GM23338 (cell line): ENCODE measurements around the gene NLGN3. TPM values are rescaled to one million over a fixed set of nuclear protein-coding genes. Genes with fewer than 3 reads are reported as not detected.

Source experiments
- ATAC-seq: fragments of 200-7000 bp; cut with Tn5 transposase; 3 replicates; pipeline ENCODE4 v1.9.1; 2020
- DNase-seq: peaks from one replicate; pipeline ENCODE4 v3.0.0-alpha.2; 2015; ENCODE audit warnings: low spot score
- H2AFZ ChIP-seq: fragments of 200-600 bp; sonication (generic); 2 replicates; pipeline ENCODE4 v1.8.0; 2016; ENCODE audit warnings: antibody characterized with exemption, mild to moderate bottlenecking, moderate library complexity
- H3F3A ChIP-seq: fragments of 200-600 bp; sonication (generic); replicated peaks from 2 replicates; pipeline ENCODE4 v1.8.0; 2017; ENCODE audit warnings: antibody characterized with exemption, mixed run types, low read depth
- H3K27ac ChIP-seq: fragments of 200-600 bp; sonication (generic); 2 replicates; pipeline ENCODE4 v1.6.1; 2016; ENCODE audit warnings: low read depth
- H3K27me3 ChIP-seq: fragments of 200-600 bp; sonication (generic); 2 replicates; pipeline ENCODE4 v1.8.0; 2016; ENCODE audit warnings: mild to moderate bottlenecking, mixed run types, moderate library complexity; ENCODE audit not compliant: insufficient read depth
- H3K36me3 ChIP-seq: fragments of 200-600 bp; sonication (generic); 2 replicates; pipeline ENCODE4 v1.8.0; 2016; ENCODE audit warnings: mild to moderate bottlenecking; ENCODE audit not compliant: insufficient read depth
- H3K4me1 ChIP-seq: fragments of 200-600 bp; sonication (generic); 2 replicates; pipeline ENCODE4 v1.8.0; 2016; ENCODE audit warnings: mild to moderate bottlenecking, moderate library complexity; ENCODE audit not compliant: insufficient read depth
- H3K4me2 ChIP-seq: fragments of 200-600 bp; sonication (generic); 2 replicates; pipeline ENCODE4 v1.7.1; 2017; ENCODE audit warnings: mixed run types
- H3K4me3 ChIP-seq: fragments of 200-600 bp; sonication (generic); 2 replicates; pipeline ENCODE4 v1.6.1; 2016; ENCODE audit warnings: mixed run types
- H3K79me2 ChIP-seq: fragments of 200-600 bp; sonication (generic); replicated peaks from 2 replicates; pipeline ENCODE4 v1.8.0; 2017; ENCODE audit warnings: mild to moderate bottlenecking; ENCODE audit not compliant: insufficient read depth
- H3K9me2 ChIP-seq: fragments of 200-600 bp; sonication (generic); 2 replicates; pipeline ENCODE4 v1.8.0; 2017; ENCODE audit not compliant: insufficient read depth
- H4K20me1 ChIP-seq: fragments of 200-600 bp; sonication (generic); replicated peaks from 2 replicates; pipeline ENCODE4 v1.8.0; 2017; ENCODE audit warnings: mild to moderate bottlenecking; ENCODE audit not compliant: insufficient read depth
- H3K27ac Mint-ChIP-seq: 2 replicates; pipeline ENCODE4 v1.8.0; 2020; ENCODE audit warnings: inconsistent platforms, mild to moderate bottlenecking, moderate library complexity, mixed read lengths
- H3K27me3 Mint-ChIP-seq: 3 replicates; pipeline ENCODE4 v1.8.0; 2022; ENCODE audit warnings: low read depth, mild to moderate bottlenecking, moderate library complexity, mixed read lengths, inconsistent platforms; ENCODE audit not compliant: insufficient read depth, poor library complexity
- H3K36me3 Mint-ChIP-seq: 3 replicates; pipeline ENCODE4 v1.8.0; 2021; ENCODE audit warnings: low read depth, mild to moderate bottlenecking, inconsistent platforms, moderate library complexity, mixed read lengths
- H3K4me1 Mint-ChIP-seq: 3 replicates; pipeline ENCODE4 v1.8.0; 2020; ENCODE audit warnings: mild to moderate bottlenecking, inconsistent platforms, mixed read lengths
- H3K4me3 Mint-ChIP-seq: 3 replicates; pipeline ENCODE4 v1.8.0; 2021; ENCODE audit warnings: moderate library complexity, mild to moderate bottlenecking, inconsistent platforms, mixed read lengths
- H3K9me3 Mint-ChIP-seq: 3 replicates; pipeline ENCODE4 v1.8.0; 2020; ENCODE audit warnings: moderate library complexity, mild to moderate bottlenecking, inconsistent platforms, mixed read lengths
- STAT1 ChIP-seq: IDR thresholded peaks from one replicate; pipeline ENCODE4 v1.6.1; 2016; ENCODE audit warnings: antibody characterized with exemption; ENCODE audit not compliant: unreplicated experiment
- ZNF114 ChIP-seq: fragments of 250-450 bp; sonication (Bioruptor Pico); IDR thresholded peaks from 2 replicates; pipeline ENCODE4 v1.5.0; 2020; ENCODE audit warnings: mild to moderate bottlenecking, moderate library complexity
- polyA plus RNA-seq: library from polyadenylated mRNA; unstranded; fragments of >200 nt; fragmentation: Nextera tagmentation; extraction: Ambion mirVana; gene quantifications from 2 replicates; pipeline ENCODE4 v1.2.1, GENCODE V29; 2016
- total RNA-seq: library from RNA; depleted of rRNA; stranded (reverse); fragments of >200 nt; shearing (Covaris generic); gene quantifications from 2 replicates; pipeline ENCODE4 v1.2.3, GENCODE V29; 2014
- TF ChIP-seq, protein P1 (sequence below): IDR thresholded peaks from one replicate; pipeline ENCODE4 v1.6.1; 2018; ENCODE audit warnings: antibody characterized with exemption; ENCODE audit not compliant: unreplicated experiment
- TF ChIP-seq, protein P2 (sequence below), 2 experiments: fragments of 200-600 bp in 1 of 2; sonication (generic) in 1 of 2; conservative IDR thresholded peaks; 2 replicates each; pipeline versions ENCODE4 v1.5.1 to v1.6.1; 2016 to 2017; ENCODE audit warnings: antibody characterized with exemption in 2 of 2, low read depth in 2 of 2, mild to moderate bottlenecking in 2 of 2, moderate library complexity in 1 of 2
- TF ChIP-seq, protein P3 (sequence below): fragments of 250-450 bp; sonication (Bioruptor Pico); IDR thresholded peaks from 2 replicates; pipeline ENCODE4 v1.5.0; 2020; ENCODE audit warnings: mild to moderate bottlenecking, moderate library complexity
- TF ChIP-seq, protein P4 (sequence below): IDR thresholded peaks from 2 replicates; pipeline ENCODE4 v1.6.1; 2016; ENCODE audit warnings: antibody characterized with exemption

The NLGN3 gene
- total and polyA plus RNA-seq, 2 experiments from 2014 or later: 4.5 to 17.2 TPM

DNA sequence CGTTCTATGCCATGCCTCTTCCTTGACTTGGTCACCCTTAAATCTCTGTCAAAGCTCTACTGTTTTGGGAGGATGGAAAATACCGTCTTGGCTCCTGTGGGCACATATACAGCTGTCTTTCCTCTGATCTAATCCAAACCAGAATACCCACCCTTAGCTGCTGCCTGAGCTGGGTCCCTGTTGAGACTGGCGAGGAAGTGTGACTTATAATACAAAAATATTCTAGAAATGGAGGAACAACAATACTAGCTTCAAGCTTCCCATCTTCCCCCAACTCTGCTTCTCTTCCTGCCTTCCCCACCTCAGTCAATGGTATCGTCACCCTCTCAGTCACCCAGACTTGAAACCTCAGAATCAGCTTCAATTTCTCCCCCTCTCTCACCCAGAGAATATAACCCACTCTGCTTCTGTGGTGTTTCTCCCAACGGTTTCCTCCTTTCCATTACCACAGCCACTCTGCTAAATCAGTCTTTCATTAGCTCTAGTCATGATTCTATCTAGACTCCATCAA is 32.7 kb upstream of the NLGN3 start:
- Mint-ChIP-seq H3K4me3 (no peak overlapping the region), H3K27ac (no peak overlapping the region), H3K9me3 (no peaks in the 10 kb centered on the region), H3K36me3 (no peaks in the 10 kb centered on the region), H3K27me3 (no peaks in the 10 kb centered on the region), H3K4me1 (peaks cover 16% of the 10 kb centered on the region; the same call in 2 of the 3 replicates)
- no peaks in the 10 kb centered on the region for H3K36me3 ChIP-seq
- TF ChIP-seq, protein P1, sequence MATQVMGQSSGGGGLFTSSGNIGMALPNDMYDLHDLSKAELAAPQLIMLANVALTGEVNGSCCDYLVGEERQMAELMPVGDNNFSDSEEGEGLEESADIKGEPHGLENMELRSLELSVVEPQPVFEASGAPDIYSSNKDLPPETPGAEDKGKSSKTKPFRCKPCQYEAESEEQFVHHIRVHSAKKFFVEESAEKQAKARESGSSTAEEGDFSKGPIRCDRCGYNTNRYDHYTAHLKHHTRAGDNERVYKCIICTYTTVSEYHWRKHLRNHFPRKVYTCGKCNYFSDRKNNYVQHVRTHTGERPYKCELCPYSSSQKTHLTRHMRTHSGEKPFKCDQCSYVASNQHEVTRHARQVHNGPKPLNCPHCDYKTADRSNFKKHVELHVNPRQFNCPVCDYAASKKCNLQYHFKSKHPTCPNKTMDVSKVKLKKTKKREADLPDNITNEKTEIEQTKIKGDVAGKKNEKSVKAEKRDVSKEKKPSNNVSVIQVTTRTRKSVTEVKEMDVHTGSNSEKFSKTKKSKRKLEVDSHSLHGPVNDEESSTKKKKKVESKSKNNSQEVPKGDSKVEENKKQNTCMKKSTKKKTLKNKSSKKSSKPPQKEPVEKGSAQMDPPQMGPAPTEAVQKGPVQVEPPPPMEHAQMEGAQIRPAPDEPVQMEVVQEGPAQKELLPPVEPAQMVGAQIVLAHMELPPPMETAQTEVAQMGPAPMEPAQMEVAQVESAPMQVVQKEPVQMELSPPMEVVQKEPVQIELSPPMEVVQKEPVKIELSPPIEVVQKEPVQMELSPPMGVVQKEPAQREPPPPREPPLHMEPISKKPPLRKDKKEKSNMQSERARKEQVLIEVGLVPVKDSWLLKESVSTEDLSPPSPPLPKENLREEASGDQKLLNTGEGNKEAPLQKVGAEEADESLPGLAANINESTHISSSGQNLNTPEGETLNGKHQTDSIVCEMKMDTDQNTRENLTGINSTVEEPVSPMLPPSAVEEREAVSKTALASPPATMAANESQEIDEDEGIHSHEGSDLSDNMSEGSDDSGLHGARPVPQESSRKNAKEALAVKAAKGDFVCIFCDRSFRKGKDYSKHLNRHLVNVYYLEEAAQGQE: no peak
- no peak for TF ChIP-seq ZNF114
- TF ChIP-seq, protein P2, sequence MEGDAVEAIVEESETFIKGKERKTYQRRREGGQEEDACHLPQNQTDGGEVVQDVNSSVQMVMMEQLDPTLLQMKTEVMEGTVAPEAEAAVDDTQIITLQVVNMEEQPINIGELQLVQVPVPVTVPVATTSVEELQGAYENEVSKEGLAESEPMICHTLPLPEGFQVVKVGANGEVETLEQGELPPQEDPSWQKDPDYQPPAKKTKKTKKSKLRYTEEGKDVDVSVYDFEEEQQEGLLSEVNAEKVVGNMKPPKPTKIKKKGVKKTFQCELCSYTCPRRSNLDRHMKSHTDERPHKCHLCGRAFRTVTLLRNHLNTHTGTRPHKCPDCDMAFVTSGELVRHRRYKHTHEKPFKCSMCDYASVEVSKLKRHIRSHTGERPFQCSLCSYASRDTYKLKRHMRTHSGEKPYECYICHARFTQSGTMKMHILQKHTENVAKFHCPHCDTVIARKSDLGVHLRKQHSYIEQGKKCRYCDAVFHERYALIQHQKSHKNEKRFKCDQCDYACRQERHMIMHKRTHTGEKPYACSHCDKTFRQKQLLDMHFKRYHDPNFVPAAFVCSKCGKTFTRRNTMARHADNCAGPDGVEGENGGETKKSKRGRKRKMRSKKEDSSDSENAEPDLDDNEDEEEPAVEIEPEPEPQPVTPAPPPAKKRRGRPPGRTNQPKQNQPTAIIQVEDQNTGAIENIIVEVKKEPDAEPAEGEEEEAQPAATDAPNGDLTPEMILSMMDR (conservative IDR thresholded peaks at IDR 0.05; ENCODE audit: low read depth in 2 of 2): no peak
- no peak for TF ChIP-seq STAT1
- TF ChIP-seq, protein P3, sequence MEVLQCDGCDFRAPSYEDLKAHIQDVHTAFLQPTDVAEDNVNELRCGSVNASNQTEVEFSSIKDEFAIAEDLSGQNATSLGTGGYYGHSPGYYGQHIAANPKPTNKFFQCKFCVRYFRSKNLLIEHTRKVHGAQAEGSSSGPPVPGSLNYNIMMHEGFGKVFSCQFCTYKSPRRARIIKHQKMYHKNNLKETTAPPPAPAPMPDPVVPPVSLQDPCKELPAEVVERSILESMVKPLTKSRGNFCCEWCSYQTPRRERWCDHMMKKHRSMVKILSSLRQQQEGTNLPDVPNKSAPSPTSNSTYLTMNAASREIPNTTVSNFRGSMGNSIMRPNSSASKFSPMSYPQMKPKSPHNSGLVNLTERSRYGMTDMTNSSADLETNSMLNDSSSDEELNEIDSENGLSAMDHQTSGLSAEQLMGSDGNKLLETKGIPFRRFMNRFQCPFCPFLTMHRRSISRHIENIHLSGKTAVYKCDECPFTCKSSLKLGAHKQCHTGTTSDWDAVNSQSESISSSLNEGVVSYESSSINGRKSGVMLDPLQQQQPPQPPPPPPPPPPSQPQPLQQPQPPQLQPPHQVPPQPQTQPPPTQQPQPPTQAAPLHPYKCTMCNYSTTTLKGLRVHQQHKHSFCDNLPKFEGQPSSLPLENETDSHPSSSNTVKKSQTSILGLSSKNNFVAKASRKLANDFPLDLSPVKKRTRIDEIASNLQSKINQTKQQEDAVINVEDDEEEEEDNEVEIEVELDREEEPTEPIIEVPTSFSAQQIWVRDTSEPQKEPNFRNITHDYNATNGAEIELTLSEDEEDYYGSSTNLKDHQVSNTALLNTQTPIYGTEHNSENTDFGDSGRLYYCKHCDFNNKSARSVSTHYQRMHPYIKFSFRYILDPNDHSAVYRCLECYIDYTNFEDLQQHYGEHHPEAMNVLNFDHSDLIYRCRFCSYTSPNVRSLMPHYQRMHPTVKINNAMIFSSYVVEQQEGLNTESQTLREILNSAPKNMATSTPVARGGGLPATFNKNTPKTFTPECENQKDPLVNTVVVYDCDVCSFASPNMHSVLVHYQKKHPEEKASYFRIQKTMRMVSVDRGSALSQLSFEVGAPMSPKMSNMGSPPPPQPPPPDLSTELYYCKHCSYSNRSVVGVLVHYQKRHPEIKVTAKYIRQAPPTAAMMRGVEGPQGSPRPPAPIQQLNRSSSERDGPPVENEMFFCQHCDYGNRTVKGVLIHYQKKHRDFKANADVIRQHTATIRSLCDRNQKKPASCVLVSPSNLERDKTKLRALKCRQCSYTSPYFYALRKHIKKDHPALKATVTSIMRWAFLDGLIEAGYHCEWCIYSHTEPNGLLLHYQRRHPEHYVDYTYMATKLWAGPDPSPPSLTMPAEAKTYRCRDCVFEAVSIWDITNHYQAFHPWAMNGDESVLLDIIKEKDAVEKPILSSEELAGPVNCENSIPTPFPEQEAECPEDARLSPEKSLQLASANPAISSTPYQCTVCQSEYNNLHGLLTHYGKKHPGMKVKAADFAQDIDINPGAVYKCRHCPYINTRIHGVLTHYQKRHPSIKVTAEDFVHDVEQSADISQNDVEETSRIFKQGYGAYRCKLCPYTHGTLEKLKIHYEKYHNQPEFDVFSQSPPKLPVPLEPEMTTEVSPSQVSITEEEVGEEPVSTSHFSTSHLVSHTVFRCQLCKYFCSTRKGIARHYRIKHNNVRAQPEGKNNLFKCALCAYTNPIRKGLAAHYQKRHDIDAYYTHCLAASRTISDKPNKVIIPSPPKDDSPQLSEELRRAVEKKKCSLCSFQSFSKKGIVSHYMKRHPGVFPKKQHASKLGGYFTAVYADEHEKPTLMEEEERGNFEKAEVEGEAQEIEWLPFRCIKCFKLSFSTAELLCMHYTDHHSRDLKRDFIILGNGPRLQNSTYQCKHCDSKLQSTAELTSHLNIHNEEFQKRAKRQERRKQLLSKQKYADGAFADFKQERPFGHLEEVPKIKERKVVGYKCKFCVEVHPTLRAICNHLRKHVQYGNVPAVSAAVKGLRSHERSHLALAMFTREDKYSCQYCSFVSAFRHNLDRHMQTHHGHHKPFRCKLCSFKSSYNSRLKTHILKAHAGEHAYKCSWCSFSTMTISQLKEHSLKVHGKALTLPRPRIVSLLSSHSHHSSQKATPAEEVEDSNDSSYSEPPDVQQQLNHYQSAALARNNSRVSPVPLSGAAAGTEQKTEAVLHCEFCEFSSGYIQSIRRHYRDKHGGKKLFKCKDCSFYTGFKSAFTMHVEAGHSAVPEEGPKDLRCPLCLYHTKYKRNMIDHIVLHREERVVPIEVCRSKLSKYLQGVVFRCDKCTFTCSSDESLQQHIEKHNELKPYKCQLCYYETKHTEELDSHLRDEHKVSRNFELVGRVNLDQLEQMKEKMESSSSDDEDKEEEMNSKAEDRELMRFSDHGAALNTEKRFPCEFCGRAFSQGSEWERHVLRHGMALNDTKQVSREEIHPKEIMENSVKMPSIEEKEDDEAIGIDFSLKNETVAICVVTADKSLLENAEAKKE (CRISPR knock-in tag): no peak
- TF ChIP-seq, protein P4, sequence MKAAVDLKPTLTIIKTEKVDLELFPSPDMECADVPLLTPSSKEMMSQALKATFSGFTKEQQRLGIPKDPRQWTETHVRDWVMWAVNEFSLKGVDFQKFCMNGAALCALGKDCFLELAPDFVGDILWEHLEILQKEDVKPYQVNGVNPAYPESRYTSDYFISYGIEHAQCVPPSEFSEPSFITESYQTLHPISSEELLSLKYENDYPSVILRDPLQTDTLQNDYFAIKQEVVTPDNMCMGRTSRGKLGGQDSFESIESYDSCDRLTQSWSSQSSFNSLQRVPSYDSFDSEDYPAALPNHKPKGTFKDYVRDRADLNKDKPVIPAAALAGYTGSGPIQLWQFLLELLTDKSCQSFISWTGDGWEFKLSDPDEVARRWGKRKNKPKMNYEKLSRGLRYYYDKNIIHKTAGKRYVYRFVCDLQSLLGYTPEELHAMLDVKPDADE: no peak
- H4K20me1 ChIP-seq: no peaks in the 10 kb centered on the region
- no peak overlapping the region for H3K27ac ChIP-seq
- no peak overlapping the region for H2AFZ ChIP-seq
- DNase-seq (no peak), ATAC-seq (no peak)
- H3K4me1 ChIP-seq: 0 out of 2 replicates have a peak, but pooled peaks cover 4% of the 10 kb centered on the region
- H3K4me3 ChIP-seq: no peak overlapping the region
- H3K79me2 ChIP-seq: no peaks in the 10 kb centered on the region
- H3K27me3 ChIP-seq: peaks cover 54% of the 10 kb centered on the region
- H3K9me2 ChIP-seq: no peaks in the 10 kb centered on the region
- no peak overlapping the region for H3K4me2 ChIP-seq
- no peaks in the 10 kb centered on the region for H3F3A ChIP-seq
